HG03135 (cell line): ENCODE data around the gene EML2.
"Not testable (repeated sequence)": the region's sequence is repeated elsewhere in the genome, so short reads cannot be mapped to it uniquely, and the experiment has no call there.

Experiments
- ATAC-seq: cut with Tn5 transposase; IDR thresholded peaks from one replicate; pipeline ENCODE4 v1.9.1; 2021; ENCODE audit warnings: mild to moderate bottlenecking, moderate library complexity; ENCODE audit not compliant: unreplicated experiment

The EML2 gene, protein sequence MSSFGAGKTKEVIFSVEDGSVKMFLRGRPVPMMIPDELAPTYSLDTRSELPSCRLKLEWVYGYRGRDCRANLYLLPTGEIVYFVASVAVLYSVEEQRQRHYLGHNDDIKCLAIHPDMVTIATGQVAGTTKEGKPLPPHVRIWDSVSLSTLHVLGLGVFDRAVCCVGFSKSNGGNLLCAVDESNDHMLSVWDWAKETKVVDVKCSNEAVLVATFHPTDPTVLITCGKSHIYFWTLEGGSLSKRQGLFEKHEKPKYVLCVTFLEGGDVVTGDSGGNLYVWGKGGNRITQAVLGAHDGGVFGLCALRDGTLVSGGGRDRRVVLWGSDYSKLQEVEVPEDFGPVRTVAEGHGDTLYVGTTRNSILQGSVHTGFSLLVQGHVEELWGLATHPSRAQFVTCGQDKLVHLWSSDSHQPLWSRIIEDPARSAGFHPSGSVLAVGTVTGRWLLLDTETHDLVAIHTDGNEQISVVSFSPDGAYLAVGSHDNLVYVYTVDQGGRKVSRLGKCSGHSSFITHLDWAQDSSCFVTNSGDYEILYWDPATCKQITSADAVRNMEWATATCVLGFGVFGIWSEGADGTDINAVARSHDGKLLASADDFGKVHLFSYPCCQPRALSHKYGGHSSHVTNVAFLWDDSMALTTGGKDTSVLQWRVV

GRCh38 chr19:45638930-45639729, at the start of gene EML2:
EML2 (minus strand) TSS chr19:45639397; CDS start chr19:45639376, 21 bp downstream.
- no peak for ATAC-seq

DNA sequence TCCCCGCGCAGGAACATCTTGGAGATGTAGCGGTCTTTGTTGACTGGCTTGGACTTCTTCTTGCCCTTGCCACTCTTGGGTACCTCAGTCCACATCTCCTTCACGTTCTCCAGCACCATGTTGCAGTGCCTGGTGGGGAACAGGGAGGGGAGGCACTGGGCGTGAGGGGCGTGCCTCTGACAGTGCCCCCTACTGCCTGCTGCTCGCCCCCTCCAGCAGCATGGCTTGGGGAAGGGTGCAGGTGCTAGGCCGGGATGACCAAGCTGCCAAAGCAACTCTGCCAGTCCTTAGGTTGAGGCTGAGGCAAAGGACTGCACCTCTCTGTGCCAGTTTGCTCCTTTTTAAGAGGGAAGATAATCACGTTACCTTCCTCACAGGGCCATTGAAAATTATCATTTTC, 48.4 kb upstream of the EML2 start:
- ATAC-seq: no peak

GRCh38 chr19:45685045-45685444, 45.8 kb upstream of the EML2 start:
- not testable (repeated sequence) for ATAC-seq

DNA sequence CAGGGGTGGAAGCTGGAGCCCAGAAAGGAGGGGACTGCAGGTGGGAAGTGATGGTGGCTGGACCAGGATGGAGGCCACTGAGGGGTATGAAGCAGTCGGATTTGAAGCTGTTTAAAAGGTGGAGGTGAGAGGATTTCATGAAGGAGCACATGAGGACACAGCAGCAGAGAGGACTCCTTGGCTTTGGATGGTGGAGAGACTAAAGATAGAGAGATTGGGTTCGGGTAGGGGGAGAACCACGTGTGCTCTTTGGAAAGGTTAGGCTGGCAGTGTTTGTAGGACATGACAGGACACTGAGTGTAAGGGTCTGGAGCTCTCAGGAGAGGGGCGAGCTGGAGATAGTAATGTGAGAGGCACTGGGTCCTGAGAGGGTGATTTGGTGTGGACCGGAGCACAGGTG, 43.7 kb upstream of the EML2 start:
- ATAC-seq: no peak

- ATAC-seq: no peak
Measured at GRCh38 chr19:45682117-45682516, 42.9 kb upstream of the EML2 start.

DNA sequence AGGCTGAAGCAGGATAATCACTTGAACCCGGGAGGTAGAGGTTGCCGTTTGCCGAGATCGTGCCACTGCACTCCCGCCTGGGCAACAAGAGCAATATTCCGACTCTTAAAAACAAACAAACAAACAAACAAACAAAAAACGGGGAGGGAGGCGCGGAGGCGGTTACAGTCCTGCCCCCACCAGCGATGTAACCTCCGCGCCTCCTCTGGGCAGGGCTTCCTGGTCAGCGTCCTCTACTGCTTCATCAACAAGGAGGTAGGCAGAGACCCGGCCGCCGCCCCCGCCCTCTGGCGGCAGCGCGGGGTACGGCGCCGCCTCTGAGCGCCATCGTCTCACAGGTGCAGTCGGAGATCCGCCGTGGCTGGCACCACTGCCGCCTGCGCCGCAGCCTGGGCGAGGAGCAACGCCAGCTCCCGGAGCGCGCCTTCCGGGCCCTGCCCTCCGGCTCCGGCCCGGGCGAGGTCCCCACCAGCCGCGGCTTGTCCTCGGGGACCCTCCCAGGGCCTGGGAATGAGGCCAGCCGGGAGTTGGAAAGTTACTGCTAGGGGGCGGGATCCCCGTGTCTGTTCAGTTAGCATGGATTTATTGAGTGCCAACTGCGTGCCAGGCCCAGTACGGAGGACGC, 42.3 kb upstream of the EML2 start:
- peak; percentile 65 for ATAC-seq

DNA sequence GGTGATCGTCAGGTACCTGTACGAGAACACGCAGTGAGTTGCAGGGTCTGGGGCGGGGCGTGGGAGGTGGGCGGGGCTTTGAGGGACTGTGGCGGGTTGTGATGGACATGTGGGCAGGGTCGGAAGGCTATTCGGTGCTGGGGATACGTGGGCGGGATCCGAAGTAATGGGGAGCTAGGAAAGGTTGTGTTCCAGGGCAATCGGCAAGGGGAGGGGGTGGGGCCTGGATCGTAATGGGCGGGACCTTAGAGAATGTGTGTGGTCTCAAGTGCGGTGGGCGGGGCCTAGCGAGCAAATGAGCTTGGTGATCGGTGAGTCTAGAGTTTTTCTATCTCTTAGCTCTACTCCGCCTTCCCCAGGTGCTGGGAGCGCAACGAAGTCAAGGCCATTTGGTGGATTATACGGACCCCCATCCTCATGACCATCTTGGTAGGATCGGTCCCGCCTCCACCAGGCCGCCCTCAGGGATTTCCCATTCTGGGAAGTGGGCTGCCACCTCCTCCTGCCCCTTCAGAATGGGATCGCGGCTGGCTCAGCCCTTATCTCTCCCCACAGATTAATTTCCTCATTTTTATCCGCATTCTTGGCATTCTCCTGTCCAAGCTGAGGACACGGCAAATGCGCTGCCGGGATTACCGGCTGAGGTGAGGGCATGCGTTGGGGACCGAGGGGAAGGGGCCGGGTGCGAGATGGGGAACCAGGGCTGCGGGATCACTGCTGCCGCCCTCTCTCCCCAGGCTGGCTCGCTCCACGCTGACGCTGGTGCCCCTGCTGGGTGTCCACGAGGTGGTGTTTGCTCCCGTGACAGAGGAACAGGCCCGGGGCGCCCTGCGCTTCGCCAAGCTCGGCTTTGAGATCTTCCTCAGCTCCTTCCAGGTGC, 38.4 kb upstream of the EML2 start:
- no peak for ATAC-seq

GRCh38 chr19:45676851-45677263, 37.7 kb upstream of the EML2 start:
- ATAC-seq: no peak

GRCh38 chr19:45674946-45675345, 35.7 kb upstream of the EML2 start:
- ATAC-seq: no peak

DNA sequence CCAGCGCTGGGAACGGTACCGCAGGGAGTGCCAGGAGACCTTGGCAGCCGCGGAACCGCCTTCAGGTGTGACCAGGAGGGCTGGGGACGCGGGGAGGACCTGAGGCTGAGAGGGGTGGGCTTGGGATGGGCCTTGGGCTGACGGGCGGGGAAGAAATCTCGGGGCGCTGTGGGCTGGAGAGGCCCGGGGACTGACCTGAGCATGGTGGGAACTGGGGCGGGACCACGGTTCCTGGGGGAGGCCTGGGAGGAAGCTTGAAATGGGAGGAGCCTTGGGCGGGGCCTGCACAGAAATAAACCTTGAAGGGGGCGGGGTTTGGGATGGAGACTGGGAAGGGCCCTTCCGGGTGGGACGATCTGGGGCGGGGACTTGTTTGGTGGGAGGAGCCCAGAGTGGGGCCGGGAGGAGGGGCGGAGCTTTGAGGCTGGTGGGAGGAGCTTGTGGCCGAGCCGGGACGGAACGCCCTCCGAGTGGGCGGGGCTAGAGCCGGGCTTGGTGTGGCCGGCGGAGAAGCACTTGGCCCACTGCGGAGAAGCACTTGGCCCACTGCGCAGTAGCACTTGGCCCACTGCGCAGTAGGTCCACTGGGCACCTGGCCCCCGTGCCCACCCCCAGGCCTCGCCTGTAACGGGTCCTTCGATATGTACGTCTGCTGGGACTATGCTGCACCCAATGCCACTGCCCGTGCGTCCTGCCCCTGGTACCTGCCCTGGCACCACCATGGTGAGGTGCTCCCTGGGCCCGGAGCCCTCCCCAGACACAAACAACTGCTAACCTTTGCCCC, 31.7 kb upstream of the EML2 start:
- ATAC-seq: peak; percentile 44

DNA sequence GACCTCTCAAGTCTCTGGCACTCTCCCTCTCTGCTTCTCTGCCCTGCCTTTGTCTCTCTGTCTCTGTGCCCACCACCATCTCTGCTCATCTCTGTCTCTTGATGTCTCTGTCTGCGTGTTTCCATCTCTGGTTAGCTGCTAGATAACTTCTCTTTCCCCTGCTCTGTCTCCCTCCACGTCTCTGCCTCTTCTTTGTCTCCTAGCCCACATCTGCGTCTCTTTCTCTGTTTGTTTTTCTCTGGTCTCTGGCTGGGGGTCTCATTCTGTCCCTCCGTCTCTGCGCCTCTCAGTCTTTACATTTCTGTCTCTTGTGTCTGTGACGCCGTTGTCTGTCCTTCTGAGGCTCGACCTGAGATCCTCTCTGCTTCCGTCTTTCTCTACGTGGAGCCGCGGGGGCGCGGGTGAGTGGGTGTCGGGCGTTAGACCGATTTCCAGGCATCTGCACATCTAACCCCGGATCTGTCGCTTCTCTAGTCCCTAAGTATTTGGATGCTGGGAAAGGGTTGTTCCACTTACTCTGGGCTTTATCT, 29.2 kb upstream of the EML2 start:
- ATAC-seq: no peak

GRCh38 chr19:45667620-45668341, 28.6 kb upstream of the EML2 start, which contains the start of gene GIPR:
GIPR (plus strand) TSS chr19:45668221; CDS start chr19:45669521, 1,300 bp downstream.
- no peak for ATAC-seq

GRCh38 chr19:45664575-45664974, 25.4 kb upstream of the EML2 start:
- no peak for ATAC-seq

DNA sequence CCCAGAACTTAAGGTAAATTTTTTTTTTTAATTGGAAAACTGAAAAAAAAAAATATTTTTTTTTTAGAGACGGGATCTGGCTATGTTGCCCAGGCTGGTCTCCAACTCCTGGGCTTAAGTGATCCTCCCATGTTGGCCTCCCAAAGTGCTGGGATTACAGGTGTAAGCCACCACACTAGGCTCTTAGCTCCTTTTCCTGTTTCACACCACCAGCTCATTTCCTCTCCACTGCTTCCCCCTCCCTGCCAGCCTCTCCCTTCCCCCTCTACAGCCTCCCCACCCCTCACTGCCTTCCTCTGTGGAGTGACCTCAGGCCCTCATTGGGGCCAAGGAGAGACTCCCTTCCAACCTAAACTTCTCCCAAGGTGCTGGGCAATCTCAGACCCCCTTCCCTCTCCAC, 24.6 kb upstream of the EML2 start:
- ATAC-seq: no peak

- no peak for ATAC-seq
Measured at GRCh38 chr19:45660636-45661035, 21.4 kb upstream of the EML2 start.

- ATAC-seq: no peak
Measured at GRCh38 chr19:45659096-45659729, 20.0 kb upstream of the EML2 start.

GRCh38 chr19:45657520-45658167, 18.4 kb upstream of the EML2 start:
- ATAC-seq: no peak
